Measurements from ENCODE around the gene TMEM97.
"Not testable (repeated sequence)": the region's sequence is repeated elsewhere in the genome, so short reads cannot be mapped to it uniquely, and the experiment has no call there.

Gene TMEM97

DNA sequence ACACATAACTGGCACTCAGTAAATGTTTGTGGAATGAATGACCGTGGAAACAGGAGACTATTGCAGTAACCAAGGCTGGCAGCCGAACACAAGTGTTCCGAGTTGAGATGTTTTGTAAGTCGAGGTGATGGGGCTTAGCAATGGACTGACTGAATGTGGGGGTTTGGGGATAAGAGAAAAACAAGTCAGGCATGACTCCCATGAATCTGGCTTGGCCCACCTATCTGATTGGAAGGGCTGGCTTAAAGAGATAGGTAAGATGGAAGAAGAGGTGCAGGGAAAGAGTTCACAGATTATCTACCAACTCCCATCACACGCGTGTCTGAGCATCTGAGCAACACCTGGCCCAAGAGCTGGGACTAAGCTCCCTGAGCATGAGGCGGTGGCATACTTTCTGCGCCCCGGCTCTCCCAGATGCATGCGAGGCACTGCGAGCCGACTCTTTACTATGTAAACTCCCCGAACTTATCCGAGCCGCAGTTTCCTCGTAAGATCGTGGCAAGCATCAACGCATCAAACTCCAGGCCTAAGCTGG lies 15.7 kb downstream of the TMEM97 start:
- DNase-seq (ENCODE audit: low read depth, low spot score), result no peak

DNA sequence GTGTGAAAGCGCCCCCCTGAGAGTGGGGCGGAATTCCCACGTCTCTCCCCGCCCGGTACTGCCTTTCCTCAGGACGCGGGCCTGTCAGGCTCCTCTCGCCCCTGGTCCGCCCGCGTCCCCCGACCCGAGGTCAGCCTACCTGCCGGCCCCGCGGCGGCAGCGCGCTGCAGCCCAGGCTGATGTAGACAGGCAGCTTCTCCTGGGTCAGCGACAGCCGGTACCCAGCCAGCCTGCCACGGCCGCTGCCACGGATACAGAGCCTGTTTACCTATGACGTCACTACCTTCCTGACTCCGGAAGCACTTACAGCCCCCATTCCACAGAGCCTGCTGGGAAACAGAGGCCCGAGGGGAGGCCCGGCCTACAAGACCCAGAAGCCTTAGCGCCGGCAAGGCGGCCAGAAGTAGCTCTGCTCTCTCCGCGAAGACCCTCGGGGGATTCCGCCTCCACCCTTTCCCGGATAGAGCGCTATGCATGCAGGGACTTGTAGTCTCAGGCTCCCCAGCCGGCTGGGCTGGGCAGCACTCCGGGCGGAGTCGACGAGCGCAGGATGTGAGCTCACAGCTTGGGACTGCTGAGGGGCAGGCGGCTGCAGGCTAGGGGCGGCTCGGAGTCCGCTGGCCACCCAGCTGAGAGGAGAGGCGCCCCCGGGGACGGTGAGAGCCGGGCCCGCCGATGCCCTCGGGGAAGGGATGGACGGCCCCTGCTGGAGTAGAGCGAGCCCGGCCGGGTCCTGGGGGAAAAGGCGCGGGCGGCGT lies 16.4 kb downstream of the TMEM97 start, which contains the start of the genes IFT20 and TNFAIP1:
Gene IFT20 (minus strand): TSS at position 272 of the 758 bp plus-strand sequence. CDS start 3,487 bp downstream, outside the sequence.
Gene TNFAIP1 (plus strand): TSS at position 561 of the 758 bp plus-strand sequence. CDS start 3,761 bp downstream, outside the sequence.
- DNase-seq (ENCODE audit: low read depth, low spot score), result peak; percentile 99
- peak within 1 kb of the TSS; percentile 94 for H3K4me3 ChIP-seq (ENCODE audit: low read length)

More for the DNA sequence above, 15.7 kb downstream of the TMEM97 start:
- peak overlapping the region; percentile 94 for H3K4me3 ChIP-seq (ENCODE audit: low read length)

DNA sequence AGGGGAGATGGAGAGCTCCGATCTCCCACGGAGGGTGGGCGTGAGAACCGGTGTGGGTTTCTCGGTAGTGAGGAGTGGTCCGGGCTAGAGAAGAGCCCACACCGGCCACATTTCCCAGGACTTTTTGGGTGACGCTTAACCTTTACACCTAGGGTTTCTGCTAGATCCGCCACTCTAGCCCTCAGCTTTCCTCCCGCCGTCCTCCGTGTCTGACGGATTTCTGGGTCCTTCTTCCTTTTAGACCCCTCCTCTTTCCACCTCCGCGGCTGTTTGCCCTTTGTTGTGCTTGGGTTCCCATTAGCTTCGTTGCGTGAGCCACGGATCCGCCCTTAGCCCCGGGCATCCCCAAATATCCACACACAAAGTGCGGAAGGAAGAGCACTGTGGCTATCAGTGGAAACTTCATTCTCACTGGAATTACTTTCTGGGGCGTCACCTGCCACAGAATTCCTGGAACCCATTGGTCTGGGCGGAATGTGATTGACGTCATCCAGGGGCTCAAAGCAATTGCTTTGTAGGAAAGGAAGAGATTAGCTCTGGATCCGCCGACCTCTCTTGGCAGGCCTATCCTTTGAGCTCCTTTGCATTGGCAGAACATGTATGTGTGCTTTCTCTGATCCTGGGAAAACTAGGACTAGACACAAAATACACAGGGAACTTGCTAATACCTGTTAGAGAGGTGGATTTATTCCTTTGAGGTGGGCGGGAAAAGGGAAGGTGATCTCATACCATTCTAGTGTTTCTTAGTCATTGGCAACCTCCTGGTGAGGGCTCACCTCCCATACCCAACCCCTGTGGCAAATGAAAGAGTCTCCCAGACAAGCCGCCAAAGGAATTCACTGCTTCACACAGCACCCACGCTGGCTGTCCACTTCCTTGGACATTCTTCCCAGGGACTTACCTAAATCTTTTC lies 17.2 kb downstream of the TMEM97 start:
- peak overlapping the region; percentile 94 for H3K4me3 ChIP-seq (ENCODE audit: low read length)
- no peak for DNase-seq (ENCODE audit: low read depth, low spot score)

DNA sequence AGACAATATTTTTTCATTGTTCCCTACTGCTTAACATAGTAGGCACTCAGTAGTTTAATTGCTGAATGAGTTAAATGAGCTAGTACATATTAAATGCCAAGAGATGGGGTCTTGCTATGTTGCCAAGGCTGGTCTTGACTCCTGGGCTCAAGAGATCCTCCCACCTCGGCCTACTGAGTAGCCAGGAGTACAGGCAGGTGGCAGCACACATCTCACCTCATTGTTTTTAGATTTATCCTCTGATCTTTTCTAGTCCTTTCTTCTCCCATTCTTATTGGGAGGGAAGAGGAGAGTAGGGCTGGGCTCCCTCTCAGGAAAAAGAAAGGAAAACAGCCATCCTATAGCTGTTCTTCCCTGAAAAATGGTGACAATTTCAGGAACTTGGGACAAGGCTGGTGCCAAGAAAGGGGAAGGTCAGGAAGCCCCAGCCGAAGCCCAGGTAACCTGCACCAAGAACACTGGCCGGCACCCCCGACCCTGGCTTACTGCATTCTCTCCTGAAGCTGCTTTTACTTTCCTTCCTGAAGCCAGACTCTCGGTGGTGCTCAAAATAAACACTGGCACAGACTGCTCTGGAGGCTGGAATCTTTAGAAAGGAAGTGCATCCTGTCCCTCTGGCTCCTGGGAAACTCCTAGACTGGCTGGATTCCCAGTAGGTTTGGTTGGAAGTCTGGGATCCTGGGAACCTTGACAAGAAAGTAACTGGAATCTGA lies 19.2 kb downstream of the TMEM97 start:
- no peak overlapping the region for H3K4me3 ChIP-seq (ENCODE audit: low read length)

DNA sequence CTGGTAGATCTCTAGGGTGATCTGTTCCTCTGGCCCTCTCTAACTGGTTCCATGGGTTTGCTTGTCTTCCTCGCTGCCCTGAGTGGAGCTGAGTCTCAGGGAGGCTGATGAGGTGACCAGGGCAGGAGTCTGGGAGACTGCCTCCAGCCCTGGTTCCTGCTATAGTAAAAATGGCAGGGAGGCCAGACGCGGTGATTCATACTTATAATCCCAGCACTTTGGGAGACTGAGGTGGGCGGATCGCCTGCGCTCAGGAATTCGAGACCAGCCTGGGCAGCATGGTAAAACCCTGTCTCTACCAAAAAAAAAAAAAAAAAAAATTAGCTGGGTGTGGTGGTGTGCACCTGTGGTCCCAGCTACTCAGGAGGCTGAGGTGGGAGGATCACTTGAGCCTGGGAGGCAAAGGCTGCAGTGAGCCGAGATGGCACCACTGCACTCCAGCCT lies 19.8 kb downstream of the TMEM97 start:
- not testable (repeated sequence) for H3K4me3 ChIP-seq (ENCODE audit: low read length); DNase-seq (ENCODE audit: low read depth, low spot score)

More for the DNA sequence above, 19.2 kb downstream of the TMEM97 start:
- no peak for DNase-seq (ENCODE audit: low read depth, low spot score)

DNA sequence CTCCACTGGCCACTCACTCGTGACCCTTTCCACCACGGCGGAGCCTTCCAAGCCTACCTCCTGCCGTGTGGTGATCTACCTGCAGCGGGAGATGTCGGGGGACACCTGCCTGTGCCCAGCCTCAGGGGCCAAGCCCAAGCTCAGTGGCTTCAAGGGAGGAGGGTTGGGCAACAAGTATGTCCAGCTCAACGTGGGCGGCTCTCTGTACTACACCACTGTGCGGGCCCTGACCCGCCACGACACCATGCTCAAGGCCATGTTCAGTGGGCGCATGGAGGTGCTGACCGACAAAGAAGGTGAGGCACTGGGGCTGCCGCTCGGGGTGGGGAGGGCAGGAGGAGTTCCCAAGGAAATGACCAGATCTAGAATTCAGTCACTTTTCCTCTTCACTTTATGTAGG lies 20.4 kb downstream of the TMEM97 start:
- H3K4me3 ChIP-seq (ENCODE audit: low read length), result no peak overlapping the region
- no peak for DNase-seq (ENCODE audit: low read depth, low spot score)

DNA sequence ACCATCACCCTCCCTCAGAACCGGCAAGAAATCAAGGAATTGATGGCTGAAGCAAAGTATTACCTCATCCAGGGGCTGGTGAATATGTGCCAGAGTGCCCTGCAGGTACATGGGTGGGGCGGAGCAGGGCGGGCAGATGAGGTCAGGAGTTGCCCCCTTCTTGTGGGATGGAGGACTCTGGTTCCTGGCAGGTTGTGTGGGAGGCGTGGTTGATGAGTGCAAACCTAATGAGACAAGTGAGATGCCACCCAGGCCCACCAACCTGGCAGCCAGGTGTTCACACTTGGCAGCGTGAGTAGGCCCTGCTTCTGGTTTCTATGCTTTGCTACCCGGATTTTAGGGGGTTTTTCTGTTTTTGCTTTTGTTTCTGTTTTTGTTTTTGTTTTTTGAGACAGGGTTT lies 21.4 kb downstream of the TMEM97 start:
- DNase-seq (ENCODE audit: low read depth, low spot score), result no peak
- no peak overlapping the region for H3K4me3 ChIP-seq (ENCODE audit: low read length)

DNA sequence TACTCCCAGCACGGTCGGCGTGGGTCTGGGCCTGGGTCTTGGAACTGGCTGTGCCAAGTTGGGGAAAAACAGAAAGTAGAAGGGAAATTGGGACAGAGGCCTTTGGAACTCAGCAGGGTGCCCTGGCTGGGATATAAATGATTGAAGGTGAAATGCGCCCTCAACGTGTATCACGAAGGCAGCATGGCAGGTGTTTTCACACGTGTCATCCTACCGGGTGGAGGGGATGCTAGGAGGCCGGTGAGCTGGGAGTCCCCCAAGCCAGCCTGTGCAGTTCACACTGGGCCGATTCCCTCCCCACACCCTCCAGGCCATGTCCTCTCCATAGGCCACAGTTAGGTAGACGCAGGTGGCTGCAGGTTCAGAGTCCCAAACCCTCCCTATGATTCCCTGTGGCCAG lies 22.5 kb downstream of the TMEM97 start:
- DNase-seq (ENCODE audit: low read depth, low spot score), result no peak
- no peak overlapping the region for H3K4me3 ChIP-seq (ENCODE audit: low read length)

DNA sequence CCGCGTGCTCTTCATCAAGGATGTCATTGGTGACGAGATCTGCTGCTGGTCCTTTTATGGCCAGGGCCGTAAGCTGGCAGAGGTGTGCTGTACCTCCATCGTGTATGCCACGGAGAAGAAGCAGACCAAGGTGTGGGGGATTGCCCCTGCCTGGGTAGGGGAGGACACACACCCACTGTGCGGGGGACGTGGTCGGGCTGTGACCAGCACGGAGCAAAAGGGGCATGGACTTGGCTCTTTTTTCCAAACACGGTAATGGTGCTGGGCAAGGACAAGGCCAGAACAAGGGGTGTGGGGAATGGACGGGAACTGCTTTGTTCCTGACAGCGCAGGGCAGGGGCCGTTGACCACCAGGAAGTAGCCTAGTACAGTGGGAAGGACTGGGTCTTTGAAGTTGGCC lies 23.3 kb downstream of the TMEM97 start:
- DNase-seq (ENCODE audit: low read depth, low spot score), result no peak

DNA sequence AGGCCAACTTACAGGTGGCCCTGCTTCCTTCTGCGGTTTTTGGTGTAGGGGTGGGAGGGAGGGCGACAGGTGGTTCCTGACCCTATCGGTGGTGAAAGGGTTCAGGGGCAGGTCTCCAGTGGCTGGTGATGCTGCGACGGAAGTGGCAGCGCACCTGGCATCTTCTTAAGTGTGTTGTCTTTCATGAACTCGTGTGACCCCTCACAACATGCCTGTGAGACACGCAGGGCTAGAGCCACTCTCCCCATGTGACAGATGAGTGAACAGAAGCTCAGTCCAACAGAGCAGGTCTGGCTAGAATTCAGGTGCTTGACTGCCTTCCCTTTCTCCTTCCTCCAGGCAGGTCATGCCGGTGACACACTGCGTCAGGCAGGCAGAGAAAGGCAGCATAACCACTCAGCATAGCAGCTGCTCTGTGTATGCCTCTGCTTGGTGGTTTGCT lies 24.5 kb downstream of the TMEM97 start:
- H3K4me3 ChIP-seq (ENCODE audit: low read length), result no peak overlapping the region
- DNase-seq (ENCODE audit: low read depth, low spot score), result peak; percentile 93

More for the DNA sequence above, 23.3 kb downstream of the TMEM97 start:
- no peak overlapping the region for H3K4me3 ChIP-seq (ENCODE audit: low read length)

DNA sequence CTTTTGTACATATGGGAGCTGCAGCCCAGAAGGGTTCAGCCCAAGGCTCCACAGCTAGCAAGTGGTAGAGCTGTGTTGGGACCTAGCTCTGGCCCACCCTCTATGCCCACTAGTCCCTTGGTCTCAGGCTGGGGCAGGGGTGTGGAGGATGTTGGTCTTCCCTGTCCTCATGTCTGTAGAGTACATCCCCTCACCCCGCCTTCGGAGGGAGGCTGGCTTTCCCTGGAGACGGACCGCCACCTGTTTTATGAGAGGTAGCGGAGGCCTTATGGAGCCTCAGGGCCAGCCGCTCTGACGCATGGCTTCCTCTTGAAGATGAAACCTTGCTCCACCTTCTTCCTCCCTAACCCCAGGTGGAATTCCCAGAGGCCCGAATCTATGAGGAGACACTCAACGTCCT lies 25.0 kb downstream of the TMEM97 start:
- no peak overlapping the region for H3K4me3 ChIP-seq (ENCODE audit: low read length)
- DNase-seq (ENCODE audit: low read depth, low spot score), result no peak

DNA sequence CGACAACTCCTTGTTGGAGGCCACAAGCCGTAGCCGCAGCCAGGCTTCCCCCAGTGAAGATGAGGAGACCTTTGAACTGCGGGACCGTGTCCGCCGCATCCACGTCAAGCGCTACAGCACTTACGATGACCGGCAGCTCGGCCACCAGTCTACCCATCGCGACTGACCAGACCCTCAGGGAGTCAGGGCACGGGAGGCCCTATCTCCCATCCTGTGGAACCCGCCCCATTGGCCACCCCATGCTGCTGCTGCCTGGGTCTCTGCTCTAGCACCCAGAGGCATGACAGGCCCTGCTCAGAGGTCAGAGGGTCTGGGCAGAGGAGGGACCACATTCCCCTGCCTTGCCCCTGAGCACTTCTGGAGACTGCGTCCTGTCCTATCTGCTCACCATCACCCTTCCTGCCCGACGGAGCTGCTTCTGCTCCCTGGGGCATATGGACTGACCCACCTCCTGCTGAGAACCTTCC lies 25.5 kb downstream of the TMEM97 start:
- no peak overlapping the region for H3K4me3 ChIP-seq (ENCODE audit: low read length)
- no peak for DNase-seq (ENCODE audit: low read depth, low spot score)

DNA sequence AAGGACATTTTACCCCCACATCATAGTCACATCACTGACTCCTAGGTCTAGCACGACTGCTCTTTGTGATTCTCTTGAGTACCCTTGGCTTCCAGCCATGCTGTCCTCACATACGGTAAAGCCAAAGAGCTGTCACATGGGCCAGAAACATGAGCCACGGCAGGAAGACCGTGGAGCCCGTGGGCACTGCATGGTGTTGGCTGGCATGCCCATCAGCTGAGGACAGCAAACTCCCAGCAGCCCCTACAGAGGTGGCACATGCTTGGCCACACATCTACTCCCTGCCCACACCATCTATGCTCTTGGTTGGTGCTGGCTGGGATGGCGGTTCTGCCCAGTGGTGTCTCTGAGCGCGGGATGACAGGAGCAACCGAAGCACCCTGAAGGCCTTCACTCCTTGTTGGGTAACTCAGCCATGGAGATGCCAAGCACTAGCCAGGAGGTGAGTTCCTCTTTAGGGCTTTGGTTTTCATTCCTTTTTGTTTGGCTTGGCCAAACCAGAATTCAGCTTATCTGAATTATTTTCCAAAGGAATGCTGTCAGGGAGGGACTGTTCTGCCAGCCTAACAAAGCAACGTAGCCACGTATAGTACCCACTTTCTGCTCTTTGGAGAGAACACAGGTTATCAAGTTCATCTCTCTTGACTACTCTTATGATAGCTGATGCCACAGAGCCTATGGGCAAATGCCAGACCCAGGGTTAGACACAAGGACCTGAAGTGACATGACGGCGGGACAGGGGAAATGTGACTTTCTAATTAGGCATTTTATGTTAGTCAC lies 26.6 kb downstream of the TMEM97 start:
- H3K4me3 ChIP-seq (ENCODE audit: low read length), result no peak overlapping the region
- no peak for DNase-seq (ENCODE audit: low read depth, low spot score)

DNA sequence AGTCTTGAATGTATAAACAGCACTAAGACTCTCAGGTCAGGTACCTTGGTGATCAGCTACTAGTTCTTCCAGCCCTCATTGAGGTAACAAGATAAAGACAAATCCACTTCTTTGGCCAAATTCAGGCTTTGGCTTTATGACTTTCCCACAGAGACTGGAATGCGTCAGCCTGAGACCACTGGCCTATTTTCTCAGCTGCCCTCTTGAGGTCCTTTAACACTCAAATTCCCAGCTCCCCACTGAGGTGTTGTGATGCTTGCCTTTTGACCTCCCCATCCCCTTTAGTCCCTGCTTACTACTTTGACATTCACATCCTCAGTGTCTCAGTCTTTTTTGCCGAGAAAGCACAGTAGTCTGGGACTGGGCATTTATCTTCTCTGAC lies 27.2 kb downstream of the TMEM97 start:
- no peak overlapping the region for H3K4me3 ChIP-seq (ENCODE audit: low read length)
- DNase-seq (ENCODE audit: low read depth, low spot score), result no peak

DNA sequence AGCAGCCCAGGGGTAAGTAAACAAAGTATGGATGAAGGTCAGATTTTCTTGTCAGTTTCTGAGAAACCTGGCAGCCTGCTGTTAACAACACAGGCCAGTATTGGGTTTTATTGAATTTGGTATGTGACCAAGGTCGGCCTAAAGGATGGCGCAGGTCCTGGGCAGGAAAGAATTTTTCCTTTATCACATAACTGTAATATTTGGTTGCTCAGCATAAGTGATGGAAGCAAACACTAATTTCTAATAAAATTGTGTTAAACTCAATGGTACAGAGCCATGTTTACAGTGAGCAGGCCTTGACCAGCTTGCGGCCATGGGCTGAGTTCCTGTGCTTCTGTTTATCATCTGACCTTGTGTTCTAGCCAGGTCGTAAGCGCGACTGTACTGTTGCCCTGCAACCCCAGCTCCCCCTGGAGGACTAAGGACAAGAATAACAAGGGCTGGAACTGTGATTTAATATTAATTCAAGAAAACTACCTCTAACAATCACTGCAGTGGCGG lies 27.8 kb downstream of the TMEM97 start:
- no peak for DNase-seq (ENCODE audit: low read depth, low spot score)
- H3K4me3 ChIP-seq (ENCODE audit: low read length), result no peak overlapping the region

DNA sequence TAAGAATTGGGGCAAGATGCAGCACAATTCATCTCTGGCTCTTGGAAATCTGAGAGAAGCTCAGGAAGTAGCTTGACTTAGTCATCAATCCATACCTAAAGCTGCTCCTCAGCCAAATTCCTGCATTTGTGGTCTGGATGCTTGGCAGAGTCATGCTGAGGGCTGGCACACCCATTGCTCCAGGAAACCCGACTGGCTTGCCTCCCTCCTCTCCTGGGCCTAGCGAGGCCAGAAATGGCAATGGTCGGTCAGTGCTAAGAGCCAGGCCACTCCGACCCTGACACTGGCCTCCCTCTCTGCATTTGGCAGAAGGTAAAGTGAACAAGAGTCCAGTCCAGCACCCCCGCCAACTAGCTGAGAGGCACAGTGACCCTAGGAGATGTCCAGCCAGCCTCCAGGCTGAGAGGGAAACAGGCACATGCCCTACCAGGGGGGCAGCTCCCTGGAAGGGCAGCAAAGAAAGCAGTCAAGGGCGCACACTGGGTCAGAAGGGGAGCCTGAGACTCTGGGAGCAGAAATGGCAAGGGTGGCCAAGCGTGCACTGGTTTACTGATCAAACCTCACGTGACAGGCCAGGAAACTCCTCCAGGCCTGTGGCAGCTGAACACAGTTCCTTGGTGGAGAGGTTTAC lies 28.4 kb downstream of the TMEM97 start:
- no peak overlapping the region for H3K4me3 ChIP-seq (ENCODE audit: low read length)
- no peak for DNase-seq (ENCODE audit: low read depth, low spot score)

DNA sequence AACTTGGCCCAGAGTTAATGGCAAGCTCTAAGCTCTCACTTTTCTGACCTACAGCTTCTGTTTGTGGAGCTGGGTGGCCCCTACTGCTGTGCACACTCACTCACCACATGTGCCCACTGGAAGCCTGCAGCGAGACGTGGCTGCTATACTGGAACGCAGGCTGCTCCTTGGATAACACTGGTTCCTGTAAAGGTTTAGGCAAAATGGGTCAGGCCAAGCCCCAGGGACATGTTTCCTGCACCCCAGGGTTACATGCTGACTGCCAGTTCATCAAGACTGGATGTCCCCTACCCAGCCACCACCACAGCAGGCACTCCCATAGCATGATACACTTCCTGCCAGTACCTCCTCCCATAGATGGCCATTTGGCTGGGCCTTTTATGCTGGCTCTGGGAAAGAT lies 30.0 kb downstream of the TMEM97 start:
- H3K4me3 ChIP-seq (ENCODE audit: low read length), result no peak overlapping the region
- DNase-seq (ENCODE audit: low read depth, low spot score), result no peak

DNA sequence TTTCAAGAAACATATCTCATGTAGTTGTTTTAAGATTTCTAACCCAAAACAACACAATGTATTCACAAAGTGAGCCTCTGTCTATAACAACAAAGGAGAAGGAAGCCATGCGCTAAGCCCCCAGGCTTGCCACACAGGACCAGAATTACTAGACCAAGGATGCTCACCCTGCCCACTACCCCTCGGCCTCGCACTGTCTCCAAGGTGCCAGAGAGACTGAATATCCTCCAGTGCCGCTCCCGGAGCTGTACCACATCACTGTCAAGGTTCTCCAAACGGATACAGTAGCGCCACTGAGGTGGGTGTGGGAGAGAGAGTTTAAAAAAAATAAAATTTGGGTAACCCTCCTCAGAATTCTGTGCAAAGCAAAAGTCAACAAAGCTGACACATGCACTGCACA lies 31.3 kb downstream of the TMEM97 start:
- no peak for DNase-seq (ENCODE audit: low read depth, low spot score)

More for the DNA sequence above, 31.3 kb downstream of the TMEM97 start:
- no peak overlapping the region for H3K4me3 ChIP-seq (ENCODE audit: low read length)

Measured in Jurkat, Clone E6-1 (cell line).